Muscle layer of duodenum (tissue), 2 donors: ENCODE data around the gene NFIA.

ENCODE experiments used
- H3K27ac ChIP-seq: one replicate; pipeline ENCODE4 v1.7.0; 2013; ENCODE audit warnings: mild to moderate bottlenecking, low read length
- H3K27me3 ChIP-seq: one replicate; pipeline ENCODE4 v1.7.0; 2013; ENCODE audit warnings: low read depth, mild to moderate bottlenecking, control low read depth, low read length
- H3K36me3 ChIP-seq, 2 donors: one replicate each; pipeline ENCODE4 v1.7.0; 2013; ENCODE audit warnings: low read length in 2 of 2, control low read depth in 1 of 2, mild to moderate bottlenecking in 1 of 2; ENCODE audit not compliant: insufficient read depth in 2 of 2, control insufficient read depth in 1 of 2
- H3K4me1 ChIP-seq, 2 donors: one replicate each; pipeline ENCODE4 v1.7.0; 2013; ENCODE audit warnings: low read length in 2 of 2, mild to moderate bottlenecking in 2 of 2, control low read depth in 1 of 2, moderate library complexity in 1 of 2; ENCODE audit not compliant: insufficient read depth in 2 of 2, control insufficient read depth in 1 of 2
- H3K4me3 ChIP-seq, 2 donors: one replicate each; pipeline ENCODE4 v1.7.0; 2013; ENCODE audit warnings: low read length in 2 of 2, low read depth in 1 of 2, mild to moderate bottlenecking in 1 of 2
- H3K9me3 ChIP-seq, 2 donors: one replicate each; pipeline ENCODE4 v1.7.0; 2013; ENCODE audit warnings: low read length in 2 of 2, control low read depth in 1 of 2, mild to moderate bottlenecking in 1 of 2; ENCODE audit not compliant: control insufficient read depth in 1 of 2
- donor health status: healthy.

NFIA gene

DNA sequence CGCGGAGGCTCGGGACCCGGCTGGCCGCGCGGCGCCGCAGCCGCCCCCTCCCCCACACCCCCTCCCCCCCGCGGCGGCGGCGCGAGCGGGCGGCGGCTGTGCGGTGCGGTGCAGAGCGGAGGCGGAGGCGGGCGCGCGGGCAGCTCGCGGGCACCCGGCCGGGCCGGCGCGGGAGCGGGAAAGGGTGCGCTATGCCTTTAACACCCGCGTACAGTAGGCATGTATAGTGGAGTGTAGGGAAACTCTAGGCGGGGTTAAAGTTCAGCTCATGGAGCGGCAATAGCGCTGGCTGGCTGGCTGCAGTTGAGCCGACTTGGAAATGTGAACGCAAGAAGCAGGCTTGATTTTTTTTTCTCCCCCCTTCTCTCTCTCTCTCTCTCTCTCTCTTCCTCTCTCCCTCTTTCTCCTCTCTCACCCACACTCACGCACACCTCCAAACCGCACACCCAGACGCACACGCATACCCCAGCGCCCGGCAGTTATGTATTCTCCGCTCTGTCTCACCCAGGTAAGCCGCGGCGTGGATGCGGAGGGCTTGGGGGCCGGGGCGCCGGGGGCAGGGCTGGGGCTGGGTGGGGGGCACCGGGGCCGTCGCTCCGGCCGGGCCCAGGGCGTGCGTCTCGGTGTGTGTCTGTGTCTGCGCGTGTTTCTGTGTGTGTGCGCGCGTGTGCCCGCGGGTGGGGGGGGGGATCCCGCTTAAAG lies at the start of gene NFIA:
Gene NFIA (plus strand): TSS at position 251 of the 702 bp plus-strand sequence.
- H3K27me3 ChIP-seq, result no peaks in the 10 kb centered on the region
- H3K36me3 ChIP-seq, result no peaks in the 10 kb centered on the region
- peak within 1 kb of the TSS; percentile 71 to 94 for H3K4me3 ChIP-seq
- no peaks in the 10 kb centered on the region for H3K9me3 ChIP-seq
- peaks cover 29 to 35% of the 10 kb centered on the region in 2 donors for H3K4me1 ChIP-seq
- H3K27ac ChIP-seq, result peak within 1 kb of the TSS; percentile 91

GRCh38 chr1:61035880-61036279 lies 46.5 kb upstream of the NFIA start:
- Histone ChIP-seq H3K36me3 (no peaks in the 10 kb centered on the region), H3K9me3 (peaks cover 0 to 5% of the 10 kb centered on the region in 2 donors), H3K27me3 (no peaks in the 10 kb centered on the region), H3K4me3 (no peak overlapping the region), H3K4me1 (no peaks in the 10 kb centered on the region), H3K27ac (no peak overlapping the region)

DNA sequence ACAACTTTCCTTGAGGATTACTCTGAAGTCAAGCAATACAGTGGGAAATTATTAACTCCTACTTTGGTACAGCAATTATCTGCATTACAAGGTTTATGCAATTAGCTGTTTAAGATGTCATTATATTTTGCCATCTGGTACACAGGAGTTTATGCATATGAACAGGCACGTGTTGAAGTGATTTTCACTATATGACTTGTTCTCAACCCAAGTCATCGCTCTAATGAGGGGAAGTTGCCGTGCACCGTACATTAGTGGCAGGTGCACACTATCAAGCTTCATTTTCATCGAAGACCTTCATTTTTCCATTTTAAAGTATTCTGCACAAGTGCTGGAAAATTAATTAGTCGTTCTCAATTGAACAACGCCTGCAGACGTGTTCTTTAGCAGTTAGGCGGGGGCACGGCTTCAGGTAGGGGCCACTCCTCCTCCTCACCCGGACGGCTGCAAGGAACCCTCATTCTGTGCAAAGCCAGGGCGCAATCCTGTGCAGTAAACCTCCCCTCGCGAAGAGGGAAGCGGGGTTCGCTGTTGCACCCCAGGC lies 39.8 kb upstream of the NFIA start:
- Histone ChIP-seq H3K4me3 (peak overlapping the region; percentile 45 to 66), H3K27ac (no peak overlapping the region)

DNA sequence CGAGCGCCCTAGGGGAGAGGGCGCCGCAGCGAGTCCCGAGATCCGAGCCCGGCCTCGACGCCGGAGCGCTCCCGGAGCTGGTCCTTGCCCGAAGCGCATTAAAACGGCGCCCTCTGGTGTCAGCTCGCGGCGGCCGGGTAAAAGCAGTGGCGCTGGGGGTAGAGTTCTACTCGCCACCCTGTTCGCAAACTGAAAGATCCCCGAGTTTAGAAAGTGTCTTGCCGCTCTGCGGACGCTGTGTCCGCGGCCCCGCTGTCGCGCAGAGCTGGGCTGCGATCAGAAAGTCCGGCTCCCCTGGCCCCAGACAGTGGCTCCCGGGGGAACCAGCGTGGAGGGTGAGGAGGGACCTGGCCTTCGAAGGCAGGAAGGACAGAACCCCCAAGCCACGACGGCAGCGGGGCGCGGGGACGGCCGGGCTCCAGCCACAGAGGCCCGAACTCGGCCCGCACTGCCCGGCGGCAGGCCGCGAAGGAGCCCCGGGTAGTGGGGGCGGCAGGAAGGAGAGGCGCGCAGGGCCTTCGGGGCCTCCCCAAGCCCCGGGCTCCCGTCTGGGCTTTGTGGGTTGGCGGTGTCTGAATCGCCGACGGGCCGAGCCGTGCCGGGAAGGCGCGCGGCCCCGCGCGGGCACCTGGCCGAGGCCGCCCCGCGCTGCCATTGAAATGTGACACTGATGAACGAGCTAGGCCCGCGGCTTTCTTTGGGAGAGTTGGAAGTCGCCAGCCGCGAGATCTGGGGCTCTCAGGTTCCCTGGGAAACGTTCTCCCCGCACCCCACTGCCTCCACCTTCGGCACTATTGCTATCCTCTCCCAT lies 39.1 kb upstream of the NFIA start:
- Histone ChIP-seq H3K4me1 (peaks cover 0 to 4% of the 10 kb centered on the region in 2 donors), H3K27ac (no peak overlapping the region), H3K4me3 (peak overlapping the region; percentile 45 to 66), H3K9me3 (no peaks in the 10 kb centered on the region), H3K27me3 (no peaks in the 10 kb centered on the region), H3K36me3 (no peaks in the 10 kb centered on the region)

More for the DNA sequence above, 39.8 kb upstream of the NFIA start:
- Histone ChIP-seq H3K9me3 (no peaks in the 10 kb centered on the region), H3K27me3 (no peaks in the 10 kb centered on the region), H3K4me1 (peaks cover 0 to 4% of the 10 kb centered on the region in 2 donors), H3K36me3 (no peaks in the 10 kb centered on the region)

DNA sequence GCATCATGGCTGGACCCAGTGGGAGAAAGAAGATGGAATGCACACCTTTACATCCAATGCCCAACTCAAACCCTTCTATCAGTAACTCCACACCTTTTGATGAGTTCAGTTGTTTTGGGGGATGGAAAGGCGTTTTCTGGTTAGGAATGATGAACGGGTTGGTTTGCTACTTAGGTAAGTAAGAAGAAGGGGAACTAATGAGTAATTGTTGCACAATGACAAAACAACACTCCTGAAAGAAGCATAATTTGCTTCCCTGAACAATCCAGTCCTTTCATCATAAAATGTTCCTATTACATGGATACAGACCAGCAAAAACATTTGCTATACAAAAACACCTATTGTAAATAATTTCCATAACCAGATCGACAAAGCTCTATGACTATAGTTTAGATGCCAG lies 35.9 kb upstream of the NFIA start:
- Histone ChIP-seq H3K27ac (no peak overlapping the region), H3K9me3 (no peaks in the 10 kb centered on the region), H3K4me3 (no peak overlapping the region), H3K27me3 (no peaks in the 10 kb centered on the region), H3K36me3 (no peaks in the 10 kb centered on the region), H3K4me1 (peaks cover 4 to 9% of the 10 kb centered on the region in 2 donors)

GRCh38 chr1:61047061-61047460 lies 35.3 kb upstream of the NFIA start:
- peaks cover 4 to 9% of the 10 kb centered on the region in 2 donors for H3K4me1 ChIP-seq
- no peaks in the 10 kb centered on the region for H3K9me3 ChIP-seq
- no peaks in the 10 kb centered on the region for H3K36me3 ChIP-seq
- no peaks in the 10 kb centered on the region for H3K27me3 ChIP-seq
- no peak overlapping the region for H3K27ac ChIP-seq
- no peak overlapping the region for H3K4me3 ChIP-seq

DNA sequence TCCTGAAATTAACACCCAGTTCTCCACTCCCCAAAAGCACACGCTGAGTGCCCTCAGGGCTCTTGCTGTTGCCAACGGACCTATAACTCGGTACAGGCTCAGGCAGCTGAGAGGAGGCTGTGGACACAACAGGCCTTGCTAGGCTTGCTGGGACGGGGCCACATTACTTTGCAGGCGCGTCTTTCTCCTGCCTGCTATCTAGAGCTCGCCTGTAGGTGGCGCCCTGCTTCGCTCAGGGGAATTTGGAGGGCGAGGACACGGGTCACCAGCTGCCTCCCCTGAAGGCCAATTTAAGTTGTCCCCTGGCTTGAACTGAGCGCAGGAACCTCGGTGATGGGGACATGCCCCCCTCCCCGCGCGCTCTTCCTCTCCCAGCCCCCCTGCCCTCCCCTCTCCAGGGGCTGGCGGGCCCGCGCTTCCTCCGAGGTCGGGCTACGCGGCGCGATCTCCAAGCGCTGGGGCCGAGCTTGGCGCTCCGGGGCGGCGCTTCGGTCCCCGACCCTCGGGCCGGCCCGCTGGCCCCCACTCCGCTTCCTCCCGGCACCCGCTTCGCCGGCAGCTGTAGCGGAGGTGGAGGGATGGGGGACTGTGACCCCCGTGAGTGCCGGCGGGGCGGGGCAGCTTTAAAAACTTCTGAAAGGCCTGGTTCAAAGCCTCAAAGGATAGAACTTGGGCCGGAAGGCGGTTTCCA lies 32.4 kb upstream of the NFIA start:
- Histone ChIP-seq H3K27ac (peak overlapping the region; percentile 77), H3K36me3 (no peaks in the 10 kb centered on the region)

DNA sequence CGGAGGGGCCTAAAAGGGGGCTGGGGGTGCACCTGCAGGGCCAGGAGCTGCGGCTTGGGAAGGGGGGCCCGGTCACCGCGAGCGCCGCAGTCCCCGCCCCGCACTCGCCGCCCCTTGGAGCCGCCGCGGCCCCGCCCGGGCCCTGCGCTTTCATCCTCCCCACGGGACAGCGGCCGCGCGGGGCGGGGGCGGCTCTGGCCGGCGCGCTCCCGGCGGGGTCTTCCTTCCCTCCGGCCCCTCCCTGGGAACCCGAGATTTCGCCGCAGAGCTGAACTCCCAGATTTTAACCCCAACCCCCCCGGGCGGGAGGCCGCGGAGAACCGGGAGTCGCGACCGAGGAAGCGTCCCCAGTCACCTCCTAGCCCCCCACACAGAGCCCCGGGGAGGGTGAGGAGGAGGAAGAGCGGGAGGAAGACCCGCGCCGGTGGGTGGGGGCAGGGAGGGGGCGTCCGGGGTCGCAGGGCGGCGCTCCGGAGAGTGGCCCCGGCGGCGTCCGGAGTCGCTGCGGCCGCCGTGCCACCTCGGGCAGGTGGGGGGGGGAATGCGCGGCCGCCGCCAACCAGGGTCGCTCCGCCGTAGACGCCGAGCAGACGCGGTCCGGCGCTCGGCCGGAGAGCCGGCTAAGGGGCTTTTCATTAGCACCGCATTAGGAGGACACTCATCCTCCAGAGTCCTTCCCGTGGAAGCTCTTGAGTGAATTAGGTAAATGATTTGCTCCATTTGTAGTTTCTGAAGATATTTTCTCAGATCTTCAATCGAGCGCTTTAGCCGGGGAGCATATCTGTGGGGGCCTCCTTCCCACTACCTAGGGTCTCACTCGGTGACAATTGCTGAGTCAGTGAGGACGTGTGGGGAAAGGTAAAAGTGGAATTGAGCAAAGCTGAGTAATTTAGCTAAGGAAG lies 31.6 kb upstream of the NFIA start:
- Histone ChIP-seq H3K27ac (peak overlapping the region; percentile 87), H3K27me3 (no peaks in the 10 kb centered on the region), H3K4me3 (peak overlapping the region; percentile 76 to 91), H3K4me1 (peaks cover 17 to 32% of the 10 kb centered on the region in 2 donors), H3K9me3 (no peaks in the 10 kb centered on the region), H3K36me3 (no peaks in the 10 kb centered on the region)

More for the DNA sequence above, 32.4 kb upstream of the NFIA start:
- Histone ChIP-seq H3K4me3 (peak overlapping the region; percentile 76 to 91), H3K27me3 (no peaks in the 10 kb centered on the region), H3K9me3 (no peaks in the 10 kb centered on the region), H3K4me1 (peaks cover 9 to 24% of the 10 kb centered on the region in 2 donors)

- Histone ChIP-seq H3K4me1 (peaks cover 19 to 38% of the 10 kb centered on the region in 2 donors), H3K27me3 (no peaks in the 10 kb centered on the region), H3K4me3 (peak overlapping the region; percentile 76 to 91), H3K36me3 (no peaks in the 10 kb centered on the region), H3K27ac (peak overlapping the region; percentile 87), H3K9me3 (no peaks in the 10 kb centered on the region)
These were observed 31.0 kb upstream of the NFIA start for GRCh38 chr1:61051443-61051718.

- H3K9me3 ChIP-seq, result no peaks in the 10 kb centered on the region
- peaks cover 19 to 43% of the 10 kb centered on the region in 2 donors for H3K4me1 ChIP-seq
- no peaks in the 10 kb centered on the region for H3K36me3 ChIP-seq
- H3K4me3 ChIP-seq, result peak overlapping the region; percentile 76 to 91
- H3K27me3 ChIP-seq, result no peaks in the 10 kb centered on the region
- H3K27ac ChIP-seq, result peak overlapping the region; percentile 87
These were observed 30.5 kb upstream of the NFIA start for GRCh38 chr1:61051719-61052394.
